ENCODE measurements around the gene CALHM3. TPM values are rescaled to one million over a fixed set of nuclear protein-coding genes. Genes with fewer than 3 reads are reported as not detected.
"Not testable (repeated sequence)": the region's sequence is repeated elsewhere in the genome, so short reads cannot be mapped to it uniquely, and the experiment has no call there.

The CALHM3 gene, protein sequence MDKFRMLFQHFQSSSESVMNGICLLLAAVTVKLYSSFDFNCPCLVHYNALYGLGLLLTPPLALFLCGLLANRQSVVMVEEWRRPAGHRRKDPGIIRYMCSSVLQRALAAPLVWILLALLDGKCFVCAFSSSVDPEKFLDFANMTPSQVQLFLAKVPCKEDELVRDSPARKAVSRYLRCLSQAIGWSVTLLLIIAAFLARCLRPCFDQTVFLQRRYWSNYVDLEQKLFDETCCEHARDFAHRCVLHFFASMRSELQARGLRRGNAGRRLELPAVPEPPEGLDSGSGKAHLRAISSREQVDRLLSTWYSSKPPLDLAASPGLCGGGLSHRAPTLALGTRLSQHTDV
- not detected in 2 replicates for total RNA-seq (2014; rRNA removed)
- polyA plus RNA-seq (2012): not detected

DNA sequence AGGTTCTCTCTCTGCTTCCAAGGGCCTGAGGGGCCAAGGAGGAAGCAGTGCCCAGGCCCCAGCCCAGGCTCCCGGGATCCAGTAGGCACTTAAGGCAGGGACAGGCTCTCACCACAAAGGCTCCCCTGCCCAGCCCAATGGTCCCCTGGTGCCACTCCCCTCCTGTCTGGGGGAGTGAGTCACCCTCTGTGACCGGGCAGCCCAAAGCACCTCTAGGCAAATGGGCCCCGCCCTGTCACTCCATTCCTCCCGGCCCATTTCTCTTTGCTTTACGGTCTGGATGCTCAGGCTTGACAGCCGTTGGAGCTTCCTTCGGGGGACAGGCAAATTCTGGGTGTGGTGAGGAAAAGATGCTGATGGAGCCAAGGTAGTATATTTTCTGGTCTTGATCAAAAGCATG lies at the start of gene CALHM3:
TSS of gene CALHM3 (minus strand) at position 106 of the 400 bp plus-strand sequence. CDS start 208 bp downstream, outside the sequence.
- no peak for DNase-seq (ENCODE audit: low read depth)

DNA sequence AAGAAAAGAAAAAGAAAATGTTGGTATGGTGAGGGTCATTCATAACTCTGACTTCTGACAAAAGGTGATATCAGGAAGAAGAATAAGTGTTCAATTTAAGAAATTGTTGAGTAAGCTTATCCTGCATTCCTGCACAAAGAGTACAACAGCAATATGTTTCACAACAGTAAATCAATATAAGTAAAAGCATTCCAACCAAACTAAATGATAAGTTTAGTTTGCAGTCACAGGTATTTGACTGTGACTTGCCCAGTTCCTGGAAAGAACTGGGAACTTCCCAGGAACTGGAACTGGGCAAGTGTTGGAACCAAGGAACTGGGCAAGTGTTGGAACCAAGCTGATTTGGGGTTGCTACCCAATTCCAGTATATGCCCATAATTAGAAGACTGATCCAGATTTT lies 49.5 kb upstream of the CALHM3 start:
- no peak for DNase-seq (ENCODE audit: low read depth)

DNA sequence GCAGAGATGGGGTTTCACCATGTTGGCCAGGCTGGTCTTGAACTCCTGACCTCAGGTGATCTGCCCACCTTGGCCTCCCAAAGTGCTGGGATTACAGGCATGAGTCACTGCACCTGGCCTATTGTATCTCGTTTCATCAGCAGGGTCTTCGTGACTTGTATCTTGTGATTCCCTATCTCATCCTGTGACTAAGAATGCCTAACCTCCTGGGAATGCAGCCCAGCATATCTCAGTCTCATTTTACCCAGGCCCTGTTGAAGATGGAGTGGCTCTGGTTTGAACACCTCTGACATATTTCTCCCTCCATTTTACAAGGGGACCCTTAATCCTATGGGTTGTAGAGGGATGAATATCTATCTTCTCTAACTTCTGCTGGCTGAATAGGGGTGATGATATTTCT lies 48.4 kb upstream of the CALHM3 start:
- DNase-seq (ENCODE audit: low read depth): peak; percentile 67

DNA sequence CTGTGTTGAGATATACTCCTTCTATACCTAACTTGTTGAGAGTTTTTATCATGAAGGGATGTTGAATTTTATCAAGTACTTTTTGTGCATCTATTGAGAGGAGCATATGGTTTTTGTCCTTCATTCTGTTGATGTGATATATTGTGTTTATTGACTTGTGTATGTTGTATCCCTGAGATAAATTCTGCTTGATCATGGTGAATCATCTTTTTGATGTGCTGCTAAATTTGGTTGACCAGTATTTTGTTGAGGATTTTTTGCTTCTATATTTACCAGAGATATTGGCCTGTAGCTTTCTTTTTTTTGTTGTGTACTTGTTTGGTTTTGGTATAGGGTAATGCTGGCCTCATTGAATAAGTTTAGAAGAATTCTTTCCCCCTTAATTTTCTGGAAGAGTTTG lies 46.9 kb upstream of the CALHM3 start:
- DNase-seq (ENCODE audit: low read depth): no peak

DNA sequence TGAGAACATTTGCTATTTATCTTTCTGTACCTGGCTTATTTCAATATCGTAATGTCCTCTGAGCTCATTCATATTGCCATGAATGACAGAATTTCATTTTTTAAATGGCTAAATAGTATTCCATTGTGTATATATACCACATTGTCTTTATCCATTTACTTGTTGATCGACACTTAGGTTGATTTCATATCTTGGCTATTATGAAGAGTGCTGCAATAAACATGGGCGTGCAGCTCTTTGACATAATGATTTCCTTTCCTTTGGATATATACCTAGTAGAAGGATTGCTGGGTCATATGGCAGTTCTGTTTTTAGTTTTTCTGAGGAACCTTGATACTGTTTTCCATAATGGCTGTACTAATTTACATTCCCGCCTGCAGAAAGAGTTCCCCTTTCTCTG lies 44.6 kb upstream of the CALHM3 start:
- DNase-seq (ENCODE audit: low read depth): no peak

DNA sequence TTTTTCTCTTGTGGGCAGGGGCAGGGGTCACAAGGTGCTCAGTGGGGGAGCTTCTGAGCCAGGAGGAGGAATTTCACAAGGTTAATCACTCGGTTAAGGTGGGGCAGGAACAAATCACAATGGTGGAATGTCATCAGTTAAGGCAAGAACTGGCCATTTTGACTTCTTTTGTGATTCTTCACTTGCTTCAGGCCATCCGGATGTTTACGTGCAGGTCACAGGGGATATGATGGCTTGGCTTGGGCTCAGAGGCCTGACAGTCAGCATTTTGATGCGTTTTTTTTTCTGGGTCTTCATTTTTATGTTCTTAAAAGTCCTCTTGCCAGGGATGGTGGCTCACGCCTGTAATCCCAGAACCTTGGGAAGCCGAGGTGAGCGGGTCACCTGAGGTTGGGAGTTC lies 43.0 kb upstream of the CALHM3 start:
- not testable (repeated sequence) for DNase-seq (ENCODE audit: low read depth)

DNA sequence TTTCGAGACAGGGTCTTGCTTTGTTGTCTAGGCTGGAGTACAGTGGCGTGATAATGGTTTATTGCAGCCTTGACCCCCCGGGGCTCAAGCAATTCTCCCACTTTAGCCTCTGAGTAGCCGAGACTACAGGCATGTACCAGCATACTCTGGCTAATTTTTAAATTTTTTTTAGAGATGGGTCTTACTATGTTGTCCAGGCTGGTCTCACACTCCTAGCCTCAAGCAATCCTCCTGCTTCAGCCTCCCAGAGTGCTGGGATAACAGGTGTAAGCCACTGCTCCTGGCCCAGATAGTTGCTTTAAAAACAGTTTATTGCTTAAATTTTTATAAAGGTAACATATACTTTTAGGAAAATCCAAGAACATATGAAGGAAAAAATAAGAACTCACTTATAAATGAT lies 40.8 kb upstream of the CALHM3 start:
- no peak for DNase-seq (ENCODE audit: low read depth)

DNA sequence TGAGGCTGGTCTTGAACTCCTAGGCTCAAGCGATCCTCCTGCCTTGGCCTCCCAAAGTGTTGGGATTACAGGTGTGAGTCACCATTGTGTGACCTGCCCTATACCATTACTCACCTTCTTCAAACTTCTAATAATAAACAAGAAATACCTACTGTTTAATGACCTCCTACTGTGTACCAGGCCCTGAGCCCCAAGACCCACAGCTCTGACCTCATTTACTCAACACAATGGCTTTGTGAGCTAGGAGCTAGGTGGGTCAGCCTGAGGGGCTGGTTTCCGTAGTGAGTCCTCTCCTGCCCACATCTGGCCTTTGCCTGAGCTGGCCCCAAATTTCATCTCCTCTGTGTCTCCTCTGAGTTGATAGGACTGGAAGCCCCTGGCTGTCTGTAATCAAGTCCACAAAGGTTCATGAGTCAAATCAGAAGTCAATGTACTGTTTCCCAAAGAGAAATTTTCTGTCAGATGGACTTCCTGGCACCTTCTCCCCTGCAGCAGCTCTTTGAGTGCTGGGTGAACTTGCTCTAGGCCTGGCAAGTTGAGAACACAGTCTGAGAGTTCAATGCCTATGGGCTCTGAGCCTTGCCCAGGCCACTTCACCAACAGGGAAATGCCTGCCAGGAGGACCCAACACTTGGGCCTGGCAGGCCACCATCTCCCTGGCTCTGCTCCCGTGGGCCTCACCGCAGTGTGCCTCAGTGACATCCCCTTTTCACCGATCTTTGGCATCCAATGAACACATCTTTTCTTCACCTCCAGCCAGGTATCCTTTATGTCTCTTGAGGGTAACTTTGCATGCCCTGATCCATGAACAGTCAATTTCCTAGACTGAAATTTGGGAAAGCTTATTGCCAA lies 38.4 kb upstream of the CALHM3 start:
- DNase-seq (ENCODE audit: low read depth): no peak

DNA sequence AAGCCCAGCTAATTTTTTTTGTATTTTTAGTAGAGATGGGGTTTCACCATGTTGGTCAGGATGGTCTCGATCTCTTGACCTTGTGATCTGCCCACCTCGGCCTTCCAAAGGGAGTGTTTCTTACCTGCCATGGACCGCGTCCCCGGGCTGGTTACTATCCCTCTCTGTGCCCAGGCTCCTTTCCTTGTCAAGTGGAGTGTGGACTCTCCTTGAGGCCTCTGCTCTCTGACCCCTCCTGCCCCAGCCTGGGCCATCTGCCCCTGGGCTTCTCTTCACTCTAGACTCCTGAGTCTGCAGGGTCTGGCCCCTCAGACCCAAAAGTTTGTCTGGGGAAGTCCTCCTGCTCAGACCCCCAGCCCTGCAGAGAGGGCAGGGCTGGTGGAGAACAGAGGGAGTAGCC lies 35.2 kb upstream of the CALHM3 start:
- no peak for DNase-seq (ENCODE audit: low read depth)

DNA sequence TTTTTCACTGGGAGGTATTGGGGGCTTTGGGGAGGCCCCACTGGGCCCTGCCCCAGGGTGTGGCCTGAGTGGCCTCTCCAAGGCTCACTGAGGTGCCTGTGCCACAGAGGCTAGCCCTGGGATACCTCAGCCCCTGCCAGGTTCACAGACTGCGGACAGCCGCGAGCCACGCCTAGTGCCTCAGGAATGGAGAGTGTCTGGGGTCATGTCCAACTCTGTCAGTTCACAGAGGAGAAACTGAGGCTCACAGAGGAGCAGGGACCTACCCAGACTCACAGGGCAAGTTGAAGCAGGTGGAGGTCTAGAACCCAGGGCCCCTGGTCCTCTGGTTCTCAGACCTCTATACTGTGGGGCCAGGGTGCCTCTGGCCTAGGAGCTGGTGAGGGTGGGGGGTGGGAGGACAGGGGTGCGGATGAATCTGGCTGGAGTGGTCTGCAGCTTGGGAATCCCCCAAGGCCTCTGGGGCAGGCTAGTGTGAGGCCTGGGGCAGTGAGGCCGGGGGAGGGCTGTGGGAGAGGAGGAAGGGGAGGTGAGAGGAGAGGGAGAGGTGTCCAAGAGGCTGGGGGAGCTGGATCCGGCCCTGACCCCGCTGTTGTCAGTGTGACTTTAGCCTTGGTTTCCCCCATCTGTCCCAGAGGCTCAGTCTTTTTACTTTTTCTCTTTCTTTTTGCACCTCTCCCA lies 34.5 kb upstream of the CALHM3 start:
- DNase-seq (ENCODE audit: low read depth): no peak

DNA sequence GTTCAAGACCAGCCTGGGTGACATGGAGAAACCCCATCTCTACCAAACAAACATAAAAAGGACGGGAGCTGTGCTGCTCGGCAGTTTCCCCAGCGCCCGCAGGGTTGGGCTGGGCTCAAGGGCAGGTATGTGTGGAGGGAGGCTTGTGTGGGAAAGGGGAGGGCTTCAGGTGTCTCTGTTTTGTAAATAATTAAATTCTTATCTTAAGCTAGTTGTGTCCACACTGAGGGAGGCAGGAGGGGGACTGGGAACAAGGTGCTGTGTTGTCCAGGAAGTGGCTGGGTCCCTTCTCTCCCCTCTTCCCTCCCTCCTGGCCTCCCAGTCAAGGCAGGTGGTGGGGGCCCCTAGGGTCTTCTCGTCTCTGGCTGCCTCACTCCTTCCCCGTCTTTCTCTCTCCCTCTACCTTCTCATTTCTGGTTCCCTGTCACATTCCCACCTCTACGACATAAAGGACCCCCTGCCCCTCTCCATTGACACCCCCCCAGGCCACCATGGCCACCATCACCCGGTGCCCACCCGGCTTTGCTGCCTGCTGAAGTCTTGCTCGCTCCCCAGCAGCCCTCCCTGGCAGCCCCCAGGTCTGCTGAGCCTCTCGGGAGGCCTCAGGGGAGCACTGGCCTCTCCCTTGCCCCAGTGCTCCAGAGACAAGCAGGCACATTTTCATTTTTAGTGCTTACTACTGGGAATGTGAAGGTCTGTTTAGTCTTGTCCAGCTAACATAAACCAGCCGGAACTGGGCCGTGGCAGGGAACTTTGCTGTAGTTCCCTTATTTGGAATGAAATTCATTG lies 33.7 kb upstream of the CALHM3 start:
- DNase-seq (ENCODE audit: low read depth): no peak

DNA sequence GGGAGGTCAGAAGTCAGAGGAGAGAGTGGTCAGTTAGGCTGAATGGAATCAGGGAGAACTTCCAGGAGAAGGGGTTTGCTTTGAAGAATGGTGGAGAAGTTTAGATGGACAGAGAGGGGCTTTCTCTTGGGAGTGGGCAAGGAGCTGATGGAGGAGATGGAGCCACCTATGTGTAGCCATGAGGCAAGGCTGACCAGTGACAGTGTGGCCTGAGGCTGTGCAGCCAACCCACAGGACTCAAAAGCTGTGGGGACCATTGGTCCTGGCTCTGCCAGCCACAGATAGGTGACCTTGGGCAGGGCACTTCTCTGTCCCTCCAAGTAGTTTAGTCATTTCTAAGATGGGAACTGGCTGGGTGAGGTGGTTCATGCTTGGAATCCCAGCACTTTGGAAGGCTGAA lies 33.1 kb upstream of the CALHM3 start:
- DNase-seq (ENCODE audit: low read depth): no peak

DNA sequence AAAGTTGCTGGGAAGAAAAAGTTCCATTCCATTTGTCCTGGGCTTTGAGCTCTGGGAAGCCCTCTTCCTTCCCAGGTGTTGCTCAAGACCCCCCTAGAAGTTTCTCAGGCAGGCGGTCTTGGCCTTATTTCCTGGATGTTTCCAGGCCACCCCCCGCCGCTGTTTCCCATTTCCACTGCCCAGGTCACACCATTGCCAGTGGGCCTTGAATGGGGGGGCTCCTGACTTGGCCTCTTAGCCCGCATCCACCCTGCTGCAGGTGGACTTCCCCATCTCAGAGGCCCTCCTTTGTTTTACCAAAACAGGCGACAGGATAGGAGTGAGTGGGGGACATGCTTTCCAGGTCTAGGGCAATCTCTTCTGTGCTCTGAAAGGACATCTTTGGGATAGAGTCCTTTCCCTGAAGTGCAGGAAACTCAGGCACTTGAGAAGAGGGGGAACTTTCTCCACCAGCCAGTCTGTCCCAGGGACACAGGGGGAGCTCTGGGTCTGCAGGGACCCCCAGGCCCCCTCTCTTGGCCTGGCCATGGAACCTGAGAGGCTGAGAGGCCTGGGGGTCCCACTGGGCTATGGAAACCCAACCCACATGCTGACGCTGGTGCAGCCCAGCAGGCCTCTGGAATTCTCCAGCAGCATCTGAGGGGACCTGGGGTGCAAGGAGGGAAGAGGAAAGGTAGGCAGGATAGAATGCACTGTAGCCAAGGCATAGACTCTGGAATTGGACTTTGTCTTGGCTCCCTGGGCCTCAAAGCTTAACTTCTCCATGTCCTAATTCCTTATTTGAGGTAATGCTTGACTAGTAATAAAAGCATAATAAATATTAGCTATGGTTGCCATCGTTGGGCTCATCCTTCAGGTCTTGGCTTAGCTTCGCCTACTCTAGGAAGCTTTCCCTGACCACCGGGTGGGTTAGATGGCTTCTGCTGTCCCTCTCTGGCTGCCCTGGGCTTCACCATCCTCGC lies 32.0 kb upstream of the CALHM3 start:
- DNase-seq (ENCODE audit: low read depth): no peak

DNA sequence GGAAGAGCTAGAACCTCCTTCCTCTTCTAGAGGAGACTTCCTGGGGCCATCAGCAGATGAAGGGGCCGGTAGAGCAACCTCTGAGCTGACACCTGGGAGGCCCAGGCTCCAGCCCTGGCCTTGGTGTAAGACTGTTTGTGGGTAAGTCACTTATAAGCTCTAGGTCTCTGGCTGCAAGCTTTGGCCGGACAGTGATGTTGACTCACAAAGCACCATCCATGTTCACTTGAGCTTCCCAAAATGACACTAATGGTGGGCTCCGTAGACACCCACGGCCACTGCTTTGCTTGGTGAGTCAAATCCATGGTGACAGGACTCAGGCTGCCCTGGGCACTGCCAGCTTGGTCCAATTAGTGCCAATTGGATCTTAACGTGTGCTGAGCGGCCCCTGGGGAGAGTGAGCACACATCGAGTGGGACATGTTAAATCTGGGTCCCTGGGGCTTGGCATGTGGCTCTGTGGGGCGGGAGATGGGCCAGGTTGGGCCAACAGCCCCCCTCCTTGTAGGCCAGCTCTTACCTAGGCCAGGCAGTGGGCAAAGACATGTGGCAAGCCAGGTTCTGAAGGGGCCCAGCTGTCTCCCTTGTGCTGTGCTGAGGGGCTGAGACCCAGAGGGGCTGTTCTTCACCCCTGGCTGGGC lies 31.1 kb upstream of the CALHM3 start:
- DNase-seq (ENCODE audit: low read depth): no peak

DNA sequence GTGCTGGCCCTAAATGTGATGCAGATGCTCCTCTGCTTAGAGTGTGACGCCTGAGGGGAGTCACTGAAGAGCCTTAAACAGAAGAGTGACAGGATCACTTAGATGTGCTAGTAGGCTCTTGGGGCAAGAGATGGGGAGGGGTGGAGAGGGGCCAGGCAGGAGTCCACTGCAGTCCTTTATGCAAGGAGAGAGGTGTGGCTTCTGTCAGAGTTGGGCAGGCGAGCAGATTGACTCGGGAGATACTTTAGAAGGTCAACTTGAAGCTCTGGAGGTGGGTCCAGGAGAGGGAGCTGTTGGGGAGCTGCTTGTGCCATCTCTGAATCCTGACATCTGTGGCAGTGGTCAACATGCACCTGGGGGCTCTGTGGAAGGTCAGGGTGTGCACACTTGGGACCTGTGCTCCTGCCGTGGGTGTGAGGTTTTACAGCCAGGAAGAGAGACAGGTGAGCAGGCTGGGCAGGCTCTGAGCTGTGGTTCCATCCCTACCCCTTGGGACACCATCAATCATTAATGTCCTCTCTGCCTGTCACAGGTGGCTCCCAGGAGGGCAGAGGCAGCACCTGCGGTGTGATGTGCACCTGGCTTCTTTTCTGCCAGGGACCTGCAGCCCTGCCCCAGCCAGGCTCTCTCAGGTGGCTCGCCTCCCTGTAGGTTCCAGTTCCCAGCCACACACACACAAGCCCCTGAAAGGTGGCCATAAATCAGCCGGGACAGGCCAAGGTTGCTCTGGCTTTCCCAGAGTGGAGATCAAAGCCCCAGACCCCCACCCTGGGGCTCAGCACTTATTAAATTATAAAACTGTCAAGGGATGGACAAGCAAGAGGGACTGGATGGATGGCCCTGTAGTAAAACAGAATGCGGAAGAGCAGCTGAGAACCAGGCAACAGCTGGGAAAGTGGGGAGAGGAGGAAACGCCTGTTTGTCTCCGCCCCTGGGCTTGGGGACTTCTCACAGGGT lies 28.5 kb upstream of the CALHM3 start:
- DNase-seq (ENCODE audit: low read depth): no peak

DNA sequence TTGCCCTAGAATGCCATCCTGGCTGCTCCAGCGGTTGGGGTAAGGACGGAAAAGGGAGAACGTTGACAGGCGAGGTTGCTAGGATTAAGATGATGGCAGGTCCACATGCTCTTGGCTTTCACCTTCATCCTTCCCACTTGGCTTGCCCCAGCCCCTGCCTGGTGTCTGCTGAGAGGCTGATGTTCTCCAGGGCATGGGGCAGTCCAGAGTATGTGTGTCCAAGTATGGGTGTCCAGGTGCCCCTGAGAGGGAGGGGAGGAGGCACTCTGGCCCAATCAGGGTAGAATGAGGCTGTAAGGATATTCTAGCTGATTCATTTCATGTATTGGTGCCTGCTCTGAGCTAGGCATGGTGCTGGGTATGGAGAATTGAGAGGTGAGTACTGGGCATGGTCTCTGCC lies 27.0 kb upstream of the CALHM3 start:
- no peak for DNase-seq (ENCODE audit: low read depth)

DNA sequence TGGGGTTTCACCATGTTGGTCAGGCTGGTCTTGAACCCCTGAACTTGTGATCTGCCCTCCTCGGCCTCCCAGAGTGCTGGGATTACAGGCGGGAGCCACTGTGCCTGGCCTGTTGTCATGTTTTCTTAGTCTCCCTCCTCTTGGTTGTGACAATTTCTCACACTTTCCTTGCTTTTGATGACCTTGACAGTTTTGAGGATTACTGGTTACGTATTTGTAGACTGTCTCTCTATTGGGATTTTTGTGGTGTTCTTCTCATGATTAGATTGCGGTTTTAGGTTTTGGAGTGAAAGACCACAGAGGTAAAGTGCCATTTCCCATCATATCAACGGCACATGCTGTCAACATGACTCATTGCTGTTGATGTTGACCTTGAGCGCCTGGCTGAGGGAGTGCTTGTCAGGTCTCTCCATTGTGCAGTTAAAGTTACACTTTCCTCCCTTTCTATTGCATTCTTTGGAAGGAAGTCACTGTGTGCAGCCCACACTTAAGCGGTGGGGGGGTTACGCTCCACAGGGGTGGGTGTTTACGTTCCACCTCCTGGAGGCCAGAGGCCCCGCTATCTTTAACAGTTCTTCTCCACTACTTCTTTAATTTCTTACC lies 25.2 kb upstream of the CALHM3 start:
- DNase-seq (ENCODE audit: low read depth): peak; percentile 97

DNA sequence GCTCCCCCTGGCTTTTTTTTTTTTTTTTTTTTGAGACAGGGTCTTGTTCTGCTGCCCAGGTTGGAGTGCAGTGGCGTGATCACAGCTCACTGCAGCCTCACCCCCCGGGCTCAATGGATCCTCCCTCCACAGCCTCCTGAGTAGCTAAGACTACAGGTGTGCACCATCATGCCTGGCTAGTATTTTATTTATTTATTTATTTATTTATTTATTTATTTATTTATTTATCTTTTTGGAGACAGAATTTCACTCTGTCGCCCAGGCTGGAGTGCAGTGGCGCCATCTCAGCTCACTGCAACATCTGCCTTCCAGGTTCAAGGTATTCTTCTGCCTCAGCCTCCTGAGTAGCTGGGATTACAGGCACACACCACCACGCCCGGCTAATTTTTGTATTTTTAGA lies 24.7 kb upstream of the CALHM3 start:
- not testable (repeated sequence) for DNase-seq (ENCODE audit: low read depth)
